Subcutaneous abdominal adipose tissue (tissue), 5 donors: ENCODE data around the gene C5orf15.

ENCODE experiments used
- H3K27ac ChIP-seq: one replicate; pipeline ENCODE4 v1.7.0; 2013; ENCODE audit warnings: low read depth, mild to moderate bottlenecking, inconsistent platforms, low read length, moderate library complexity
- H3K27me3 ChIP-seq, 5 donors: one replicate each; pipeline ENCODE4 v1.7.0; 2013; ENCODE audit warnings: low read length in 5 of 5, inconsistent platforms in 1 of 5; ENCODE audit not compliant: control insufficient read depth in 5 of 5, insufficient read depth in 4 of 5
- H3K36me3 ChIP-seq, 5 donors: one replicate each; pipeline ENCODE4 v1.7.0; 2013; ENCODE audit warnings: low read length in 5 of 5; ENCODE audit not compliant: control insufficient read depth in 5 of 5, insufficient read depth in 5 of 5
- H3K4me1 ChIP-seq, 5 donors: one replicate each; pipeline ENCODE4 v1.7.0; 2013; ENCODE audit warnings: low read length in 5 of 5, mild to moderate bottlenecking in 3 of 5, moderate library complexity in 1 of 5; ENCODE audit not compliant: control insufficient read depth in 5 of 5, insufficient read depth in 5 of 5
- H3K4me3 ChIP-seq, 5 donors: one replicate each; pipeline ENCODE4 v1.7.0; 2013; ENCODE audit warnings: low read length in 5 of 5, low read depth in 1 of 5
- H3K9ac ChIP-seq, 5 donors: one replicate each; pipeline ENCODE4 v1.7.0; 2013; ENCODE audit warnings: low read length in 5 of 5, mild to moderate bottlenecking in 4 of 5, moderate library complexity in 3 of 5
- H3K9me3 ChIP-seq, 5 donors: one replicate each; pipeline ENCODE4 v1.7.0; 2013; ENCODE audit warnings: low read length in 5 of 5; ENCODE audit not compliant: control insufficient read depth in 5 of 5
- donor health status: healthy.
- donor health status: healthy.
- donor health status: healthy.
- donor health status: healthy.
- donor health status: healthy.

C5orf15 gene

DNA sequence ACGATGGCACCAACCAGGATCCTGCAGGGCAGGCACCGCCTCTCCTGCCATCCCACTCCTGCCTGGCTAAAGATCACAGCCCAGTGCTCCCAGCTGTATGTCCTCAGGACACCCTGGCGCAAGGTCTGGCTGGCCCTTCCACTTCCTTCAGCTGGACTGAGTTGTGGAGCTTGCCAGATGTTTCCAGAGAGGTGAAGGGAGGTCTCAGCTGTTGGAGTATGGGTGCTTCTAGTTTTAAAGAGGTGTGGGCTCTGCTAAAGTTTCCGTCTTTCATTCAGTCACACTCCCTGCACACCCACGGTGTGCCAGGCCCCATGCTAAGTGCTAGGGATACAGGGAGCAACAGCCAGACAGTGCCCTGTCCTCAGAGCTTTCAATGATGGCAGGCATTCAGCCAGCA is 34.1 kb downstream of the C5orf15 start:
- Histone ChIP-seq H3K9me3 (no peaks in the 10 kb centered on the region), H3K27me3 (no peaks in the 10 kb centered on the region), H3K9ac (no peak overlapping the region), H3K27ac (no peak overlapping the region), H3K4me3 (no peak overlapping the region), H3K36me3 (no peaks in the 10 kb centered on the region), H3K4me1 (peaks cover 0 to 28% (median 16%) of the 10 kb centered on the region in 5 donors)

DNA sequence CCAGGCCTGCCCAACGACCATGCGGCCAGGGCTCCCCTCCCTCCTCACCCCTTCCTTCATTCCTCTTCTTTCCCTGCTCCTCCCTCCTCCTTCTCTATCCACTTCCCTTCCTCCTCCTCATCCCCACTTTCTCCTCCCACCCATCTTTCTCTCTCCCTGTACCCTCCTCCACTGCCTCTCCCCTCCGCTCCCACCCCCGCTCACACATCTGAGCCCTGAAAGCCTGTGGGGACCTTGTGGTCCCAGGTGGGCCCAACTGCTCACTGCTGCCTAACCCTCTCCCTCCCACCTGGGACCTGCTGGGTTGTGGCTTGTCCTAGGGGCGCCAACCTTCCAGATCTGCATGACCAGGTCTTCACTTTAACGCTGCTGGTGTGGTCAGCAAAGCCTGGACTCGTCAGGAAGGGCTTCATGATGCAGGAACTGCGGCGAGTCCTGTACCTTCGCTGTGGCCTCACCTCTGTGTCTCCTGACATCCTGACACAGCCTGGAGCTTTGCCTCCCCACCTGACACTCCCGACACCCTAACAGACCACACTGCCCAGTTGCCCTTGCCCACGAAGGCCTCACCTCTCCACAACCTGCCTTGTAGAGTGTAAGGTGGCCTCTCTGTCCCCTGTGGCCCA is 34.6 kb downstream of the C5orf15 start:
- no peak overlapping the region for H3K9ac ChIP-seq
- no peaks in the 10 kb centered on the region for H3K36me3 ChIP-seq
- no peaks in the 10 kb centered on the region for H3K9me3 ChIP-seq
- no peaks in the 10 kb centered on the region for H3K27me3 ChIP-seq
- no peak overlapping the region for H3K27ac ChIP-seq
- H3K4me3 ChIP-seq, result no peak overlapping the region
- H3K4me1 ChIP-seq, result peaks cover 0 to 28% (median 16%) of the 10 kb centered on the region in 5 donors

GRCh38 chr5:133933169-133933509 is 35.3 kb downstream of the C5orf15 start:
- Histone ChIP-seq H3K4me3 (no peak overlapping the region), H3K9me3 (no peaks in the 10 kb centered on the region), H3K9ac (no peak overlapping the region), H3K27ac (no peak overlapping the region), H3K4me1 (peaks cover 0 to 28% (median 16%) of the 10 kb centered on the region in 5 donors), H3K27me3 (no peaks in the 10 kb centered on the region), H3K36me3 (no peaks in the 10 kb centered on the region)

GRCh38 chr5:133932441-133933168 is 35.8 kb downstream of the C5orf15 start:
- no peak overlapping the region for H3K4me3 ChIP-seq
- H3K9ac ChIP-seq, result no peak overlapping the region
- peaks cover 0 to 28% (median 16%) of the 10 kb centered on the region in 5 donors for H3K4me1 ChIP-seq
- H3K9me3 ChIP-seq, result no peaks in the 10 kb centered on the region
- no peaks in the 10 kb centered on the region for H3K36me3 ChIP-seq
- no peak overlapping the region for H3K27ac ChIP-seq
- H3K27me3 ChIP-seq, result no peaks in the 10 kb centered on the region

DNA sequence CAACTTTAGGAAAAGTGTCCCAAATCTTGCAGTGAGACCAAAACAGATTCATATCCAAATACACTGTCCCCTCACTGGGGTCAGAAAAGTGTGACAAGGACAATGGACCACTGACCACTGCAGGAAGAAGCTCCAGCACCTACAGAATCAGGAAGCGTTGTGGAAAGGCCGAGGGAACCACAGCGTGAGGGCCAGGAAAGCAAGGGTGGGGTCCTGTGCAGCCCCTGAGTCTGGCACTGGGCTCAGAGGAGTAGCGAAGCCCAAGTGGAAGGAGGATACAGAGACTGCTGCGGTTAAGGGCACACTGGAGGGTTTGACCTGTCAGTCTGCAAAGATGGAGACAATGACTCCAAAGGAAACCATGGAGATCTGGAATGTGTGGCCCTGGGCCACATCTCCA is 36.9 kb downstream of the C5orf15 start:
- Histone ChIP-seq H3K27me3 (peaks cover 0 to 2% (median 0%) of the 10 kb centered on the region in 5 donors), H3K27ac (no peak overlapping the region), H3K4me1 (peaks cover 0 to 28% (median 16%) of the 10 kb centered on the region in 5 donors), H3K4me3 (no peak overlapping the region), H3K9ac (no peak overlapping the region), H3K9me3 (no peaks in the 10 kb centered on the region), H3K36me3 (no peaks in the 10 kb centered on the region)

DNA sequence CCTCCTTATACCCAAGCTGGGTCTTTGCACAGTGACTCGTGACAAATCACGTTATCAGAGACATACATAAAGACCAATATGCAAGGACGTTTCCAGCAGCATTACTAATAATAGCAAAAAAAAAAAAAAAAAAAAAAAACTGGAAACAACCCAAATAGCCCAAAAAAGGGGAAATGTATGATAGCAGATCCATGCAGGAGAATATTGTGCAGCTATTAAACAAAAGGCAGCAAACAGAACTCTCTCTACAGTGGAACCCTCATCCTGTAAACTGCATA is 37.7 kb downstream of the C5orf15 start:
- Histone ChIP-seq H3K36me3 (no peaks in the 10 kb centered on the region), H3K4me1 (peaks cover 0 to 28% (median 16%) of the 10 kb centered on the region in 5 donors), H3K27ac (no peak overlapping the region), H3K9ac (no peak overlapping the region), H3K4me3 (peak overlapping the region in 1 of 5 donors; percentile 21), H3K9me3 (no peaks in the 10 kb centered on the region), H3K27me3 (peaks cover 0 to 8% (median 0%) of the 10 kb centered on the region in 5 donors)

DNA sequence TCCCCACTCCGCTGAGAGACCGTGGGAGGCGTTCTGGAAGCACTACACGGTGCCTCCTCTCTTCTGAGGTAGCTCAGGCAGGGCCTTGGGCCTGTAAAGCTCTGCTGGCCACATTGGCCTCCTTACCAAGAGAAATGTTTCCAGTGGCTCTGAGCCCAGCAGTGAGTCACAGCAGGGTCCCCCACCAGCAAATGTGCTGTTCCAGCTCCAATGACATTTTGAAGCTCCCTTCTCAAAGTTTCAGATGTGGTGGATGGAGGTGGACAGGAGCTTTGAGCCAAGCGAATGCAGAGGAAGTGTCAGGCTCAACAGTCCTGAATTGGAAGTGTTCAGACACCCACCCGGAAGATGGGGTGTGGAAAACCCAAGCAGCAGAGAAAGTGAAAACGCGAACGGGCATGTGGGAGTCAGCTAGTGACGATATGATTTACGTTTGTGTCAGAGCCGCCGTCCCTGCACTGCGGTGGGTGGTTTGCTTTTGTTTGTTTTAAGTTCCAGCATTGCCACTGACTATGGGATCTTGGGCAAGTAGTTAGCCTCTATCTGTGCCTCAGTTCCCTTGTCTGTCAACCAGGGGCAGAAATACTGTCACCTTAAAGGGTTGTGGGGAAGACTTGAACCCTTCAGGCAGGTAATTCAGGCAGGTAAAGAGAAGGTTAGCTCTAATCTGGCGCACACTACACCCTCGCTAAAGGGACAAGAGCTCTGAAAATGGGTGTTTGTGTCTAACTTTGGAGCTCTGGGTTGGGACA is 38.2 kb downstream of the C5orf15 start:
- peak overlapping the region in 2 of 5 donors; percentile 5 to 21 for H3K4me3 ChIP-seq
- no peaks in the 10 kb centered on the region for H3K36me3 ChIP-seq

GRCh38 chr5:133928587-133929393 is 39.6 kb downstream of the C5orf15 start:
- H3K9ac ChIP-seq, result peak overlapping the region in 1 of 5 donors; percentile 3
- H3K9me3 ChIP-seq, result no peaks in the 10 kb centered on the region
- no peak overlapping the region for H3K4me3 ChIP-seq
- H3K27me3 ChIP-seq, result peaks cover 4 to 8% (median 7%) of the 10 kb centered on the region in 5 donors
- no peaks in the 10 kb centered on the region for H3K36me3 ChIP-seq
- H3K4me1 ChIP-seq, result peaks cover 0 to 23% (median 12%) of the 10 kb centered on the region in 5 donors
- no peak overlapping the region for H3K27ac ChIP-seq

More for the DNA sequence above, 38.2 kb downstream of the C5orf15 start:
- Histone ChIP-seq H3K9ac (no peak overlapping the region), H3K9me3 (no peaks in the 10 kb centered on the region), H3K4me1 (peaks cover 0 to 28% (median 16%) of the 10 kb centered on the region in 5 donors), H3K27me3 (peaks cover 0 to 8% (median under 1%) of the 10 kb centered on the region in 5 donors), H3K27ac (no peak overlapping the region)

GRCh38 chr5:133927300-133928180 is 40.9 kb downstream of the C5orf15 start:
- Histone ChIP-seq H3K9me3 (no peaks in the 10 kb centered on the region), H3K36me3 (no peaks in the 10 kb centered on the region), H3K9ac (no peak overlapping the region), H3K4me1 (peaks cover 0 to 17% (median 7%) of the 10 kb centered on the region in 5 donors), H3K27me3 (peaks cover 4 to 8% (median 7%) of the 10 kb centered on the region in 5 donors), H3K4me3 (no peak overlapping the region), H3K27ac (no peak overlapping the region)
